SU-DHL-6 (cell line): ENCODE measurements around the gene CDKL5.

Experiments
- H2AFZ ChIP-seq: fragments of 200-600 bp; sonication (generic); 2 replicates; pipeline ENCODE4 v1.6.1; 2014; ENCODE audit warnings: low read depth, mild to moderate bottlenecking, moderate library complexity, mixed read lengths, antibody characterized with exemption, low read length; ENCODE audit not compliant: severe bottlenecking
- H3F3A ChIP-seq: fragments of 200-600 bp; shearing (Covaris generic); 2 replicates; pipeline ENCODE4 v1.6.0; 2016; ENCODE audit warnings: antibody characterized with exemption, mild to moderate bottlenecking; ENCODE audit not compliant: insufficient read depth
- H3K27ac ChIP-seq: fragments of 200-600 bp; sonication (generic); 2 replicates; pipeline ENCODE4 v1.5.1; 2016; ENCODE audit warnings: low read depth, mild to moderate bottlenecking, low read length, moderate library complexity, mixed read lengths
- H3K27me3 ChIP-seq: fragments of 200-600 bp; sonication (generic), shearing (Covaris generic); 2 replicates; pipeline ENCODE4 v1.6.0; 2014; ENCODE audit warnings: mild to moderate bottlenecking, low read length
- H3K36me3 ChIP-seq: fragments of 200-600 bp; sonication (generic); 2 replicates; pipeline ENCODE4 v1.6.1; 2014; ENCODE audit warnings: mild to moderate bottlenecking, low read length, mixed read lengths
- H3K4me2 ChIP-seq: fragments of 300-600, 200-600 bp; shearing (Covaris generic), sonication (generic); 2 replicates; pipeline ENCODE4 v1.6.0; 2014; ENCODE audit warnings: low read length, low read depth, mild to moderate bottlenecking; ENCODE audit not compliant: poor library complexity, severe bottlenecking
- H3K4me3 ChIP-seq: fragments of 200-600 bp; sonication (generic); 2 replicates; pipeline ENCODE4 v1.5.1; 2014; ENCODE audit warnings: antibody characterized with exemption, low read length, mild to moderate bottlenecking, mixed read lengths; ENCODE audit not compliant: insufficient read depth, poor library complexity, severe bottlenecking
- H3K79me2 ChIP-seq: fragments of 200-600 bp; sonication (generic); 2 replicates; pipeline ENCODE4 v1.6.1; 2014; ENCODE audit warnings: mild to moderate bottlenecking, low read length, moderate library complexity; ENCODE audit not compliant: insufficient read depth
- H3K9ac ChIP-seq: fragments of 200-600 bp; sonication (generic); 2 replicates; pipeline ENCODE4 v1.7.0; 2014; ENCODE audit warnings: mild to moderate bottlenecking, low read length
- H3K9me2 ChIP-seq: fragments of 200-600 bp; sonication (generic); replicated peaks from 2 replicates; pipeline ENCODE4 v1.6.1; 2014; ENCODE audit warnings: low read length; ENCODE audit not compliant: insufficient read depth
- H3K9me3 ChIP-seq: fragments of 200-600 bp; sonication (generic); 2 replicates; pipeline ENCODE4 v1.6.1; 2014; ENCODE audit warnings: low read length, mixed read lengths; ENCODE audit not compliant: insufficient read depth
- H4K20me1 ChIP-seq: fragments of 200-600 bp; sonication (generic); 2 replicates; pipeline ENCODE4 v1.6.1; 2014; ENCODE audit warnings: low read depth, mild to moderate bottlenecking, antibody characterized with exemption, low read length, moderate library complexity, mixed read lengths
- EZH2phosphoT487 ChIP-seq: fragments of 200-600 bp; sonication (generic), shearing (Covaris generic); conservative IDR thresholded peaks from 2 replicates; pipeline ENCODE4 v1.6.1; 2018; ENCODE audit warnings: mild to moderate bottlenecking, antibody characterized with exemption, low read length, moderate library complexity, mixed read lengths
- TF ChIP-seq, protein P1 (sequence below): fragments of 200-600 bp; sonication (generic); IDR thresholded peaks from one replicate; pipeline ENCODE4 v1.5.1; 2017; ENCODE audit warnings: antibody characterized with exemption, mild to moderate bottlenecking, low read length, moderate library complexity; ENCODE audit not compliant: insufficient read depth, poor library complexity, severe bottlenecking

The CDKL5 gene

DNA sequence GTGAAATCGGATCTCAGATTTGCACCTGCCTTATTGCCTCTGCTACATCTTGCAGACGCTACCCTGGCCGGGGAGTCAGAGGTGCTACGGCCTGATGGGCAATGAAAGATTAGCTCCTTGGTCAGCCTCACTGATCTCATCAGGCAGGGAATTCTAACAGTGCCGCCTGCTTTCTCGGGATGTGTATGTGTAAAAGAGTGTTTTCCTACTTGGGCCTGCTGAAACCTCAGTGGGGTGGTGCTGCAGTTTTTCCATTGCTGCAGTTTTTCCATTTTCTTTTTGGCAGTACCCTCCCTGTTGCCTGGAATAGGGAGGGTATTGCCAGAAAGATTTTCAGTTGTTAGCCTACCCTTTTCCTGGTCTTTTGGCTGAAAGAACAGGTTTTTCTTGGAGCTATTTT lies 117.5 kb downstream of the CDKL5 start:
- no peaks in the 10 kb centered on the region for H4K20me1 ChIP-seq
- no peak overlapping the region for H2AFZ ChIP-seq
- no peaks in the 10 kb centered on the region for H3K9me3 ChIP-seq
- no peaks in the 10 kb centered on the region for H3K27me3 ChIP-seq
- H3K27ac ChIP-seq = no peak overlapping the region
- no peaks in the 10 kb centered on the region for H3K36me3 ChIP-seq
- H3K79me2 ChIP-seq = no peaks in the 10 kb centered on the region
- H3K4me3 ChIP-seq = no peak overlapping the region
- H3F3A ChIP-seq = no peaks in the 10 kb centered on the region
- H3K9ac ChIP-seq = no peak overlapping the region
- TF ChIP-seq EZH2phosphoT487 = no peak
- TF ChIP-seq, protein P1, sequence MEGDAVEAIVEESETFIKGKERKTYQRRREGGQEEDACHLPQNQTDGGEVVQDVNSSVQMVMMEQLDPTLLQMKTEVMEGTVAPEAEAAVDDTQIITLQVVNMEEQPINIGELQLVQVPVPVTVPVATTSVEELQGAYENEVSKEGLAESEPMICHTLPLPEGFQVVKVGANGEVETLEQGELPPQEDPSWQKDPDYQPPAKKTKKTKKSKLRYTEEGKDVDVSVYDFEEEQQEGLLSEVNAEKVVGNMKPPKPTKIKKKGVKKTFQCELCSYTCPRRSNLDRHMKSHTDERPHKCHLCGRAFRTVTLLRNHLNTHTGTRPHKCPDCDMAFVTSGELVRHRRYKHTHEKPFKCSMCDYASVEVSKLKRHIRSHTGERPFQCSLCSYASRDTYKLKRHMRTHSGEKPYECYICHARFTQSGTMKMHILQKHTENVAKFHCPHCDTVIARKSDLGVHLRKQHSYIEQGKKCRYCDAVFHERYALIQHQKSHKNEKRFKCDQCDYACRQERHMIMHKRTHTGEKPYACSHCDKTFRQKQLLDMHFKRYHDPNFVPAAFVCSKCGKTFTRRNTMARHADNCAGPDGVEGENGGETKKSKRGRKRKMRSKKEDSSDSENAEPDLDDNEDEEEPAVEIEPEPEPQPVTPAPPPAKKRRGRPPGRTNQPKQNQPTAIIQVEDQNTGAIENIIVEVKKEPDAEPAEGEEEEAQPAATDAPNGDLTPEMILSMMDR = no peak
- no peaks in the 10 kb centered on the region for H3K9me2 ChIP-seq
- H3K4me2 ChIP-seq = no peak overlapping the region

DNA sequence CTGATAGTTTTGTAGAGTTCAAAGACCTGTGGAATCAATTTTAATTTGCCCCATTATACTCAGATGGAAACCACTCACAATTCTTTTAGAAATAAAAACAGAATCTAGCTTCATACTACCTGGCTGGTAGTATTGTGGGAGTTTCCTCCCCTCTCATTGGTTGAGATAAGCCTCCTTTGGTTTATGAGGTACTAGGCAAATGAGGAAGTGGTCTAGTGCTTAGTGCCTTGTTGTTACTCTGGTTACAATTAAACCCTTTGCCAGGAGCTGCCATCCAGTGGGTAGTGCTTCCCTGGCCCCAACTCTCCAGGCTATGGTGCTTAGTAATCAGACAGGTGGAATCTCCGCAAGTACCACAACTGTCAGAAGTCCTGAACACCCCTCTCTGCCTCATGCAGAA lies 118.3 kb downstream of the CDKL5 start:
- H3K79me2 ChIP-seq = no peaks in the 10 kb centered on the region
- no peaks in the 10 kb centered on the region for H3K36me3 ChIP-seq
- no peak overlapping the region for H3K27ac ChIP-seq
- H4K20me1 ChIP-seq = no peaks in the 10 kb centered on the region
- no peaks in the 10 kb centered on the region for H3K9me2 ChIP-seq
- no peak overlapping the region for H2AFZ ChIP-seq
- no peaks in the 10 kb centered on the region for H3K27me3 ChIP-seq
- H3K4me2 ChIP-seq = no peak overlapping the region
- H3K9me3 ChIP-seq = no peaks in the 10 kb centered on the region
- H3K9ac ChIP-seq = no peak overlapping the region
- no peak overlapping the region for H3K4me3 ChIP-seq
- TF ChIP-seq, protein P1 = no peak
- TF ChIP-seq EZH2phosphoT487 = no peak
- H3F3A ChIP-seq = no peaks in the 10 kb centered on the region

DNA sequence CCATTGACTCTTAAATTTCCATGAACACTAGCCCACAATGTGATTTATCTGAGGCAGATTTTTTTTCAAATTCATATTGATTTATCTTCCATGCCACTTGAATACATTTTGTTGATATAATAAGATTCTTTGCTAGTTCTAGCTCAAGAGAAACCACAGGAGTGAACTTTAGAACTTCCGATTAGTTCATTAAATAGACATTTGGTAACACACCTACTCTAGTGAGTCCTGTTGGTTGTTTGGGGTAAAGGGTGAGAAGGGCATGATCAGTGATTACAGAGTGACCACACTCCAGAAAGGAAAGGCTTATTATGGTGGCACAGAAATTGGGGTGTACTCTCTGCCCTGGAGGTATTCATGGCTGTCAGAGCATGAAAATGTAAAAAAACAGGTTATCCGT lies 120.4 kb downstream of the CDKL5 start:
- Histone ChIP-seq H3K9ac (no peak overlapping the region), H3K36me3 (no peaks in the 10 kb centered on the region), H3K27me3 (no peaks in the 10 kb centered on the region), H2AFZ (no peak overlapping the region), H3K27ac (no peak overlapping the region), H3K4me3 (no peak overlapping the region), H3K9me3 (no peaks in the 10 kb centered on the region), H3K9me2 (no peaks in the 10 kb centered on the region), H3F3A (no peaks in the 10 kb centered on the region), H3K4me2 (no peak overlapping the region), H3K79me2 (no peaks in the 10 kb centered on the region), H4K20me1 (no peaks in the 10 kb centered on the region)
- TF ChIP-seq, protein P1 = no peak
- no peak for TF ChIP-seq EZH2phosphoT487

DNA sequence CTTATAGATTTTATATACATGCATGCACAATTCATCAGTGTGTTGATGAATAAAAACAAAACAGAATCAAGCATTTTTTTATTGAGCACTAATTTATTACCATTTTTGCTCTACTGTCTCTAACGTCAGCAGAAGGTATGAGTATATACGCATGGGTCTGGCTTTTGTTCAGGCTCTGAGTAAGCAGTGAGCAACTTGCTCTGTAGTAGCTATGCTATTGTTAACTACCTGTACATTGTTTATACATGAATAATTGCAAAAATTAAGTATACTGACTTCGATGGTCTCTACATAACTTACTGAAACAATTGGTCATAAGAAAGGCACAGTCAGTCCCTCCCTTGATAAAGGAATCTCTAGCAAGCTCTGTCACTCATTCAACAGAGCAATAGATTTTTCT lies 123.6 kb downstream of the CDKL5 start:
- Histone ChIP-seq H3K9me2 (no peaks in the 10 kb centered on the region), H4K20me1 (no peaks in the 10 kb centered on the region), H3K4me3 (no peak overlapping the region), H3K9me3 (no peaks in the 10 kb centered on the region), H3K36me3 (no peaks in the 10 kb centered on the region), H3K27ac (no peak overlapping the region), H3F3A (no peaks in the 10 kb centered on the region), H3K9ac (no peak overlapping the region), H2AFZ (no peak overlapping the region), H3K4me2 (no peak overlapping the region), H3K27me3 (no peaks in the 10 kb centered on the region), H3K79me2 (no peaks in the 10 kb centered on the region)
- TF ChIP-seq EZH2phosphoT487 = no peak
- TF ChIP-seq, protein P1 = no peak
